AG09309 (cell line): ENCODE measurements around the gene IFRD2.
A peak's percentile ranks its signal among the peaks of the same experiment; 100 is the strongest.

Source experiments
- DNase-seq: peaks from one replicate; pipeline ENCODE4 v3.0.0-alpha.2; 2010; ENCODE audit warnings: low read depth
- H3K4me3 ChIP-seq: 2 replicates; pipeline ENCODE4 v1.5.1; 2011; ENCODE audit warnings: mild to moderate bottlenecking, low read depth, low read length, moderate library complexity; ENCODE audit not compliant: control insufficient read depth
- CTCF ChIP-seq: IDR thresholded peaks from 2 replicates; pipeline ENCODE4 v1.5.1; 2011; ENCODE audit warnings: mild to moderate bottlenecking, low read depth, low read length, inconsistent platforms; ENCODE audit not compliant: insufficient read depth, control insufficient read depth; ENCODE audit errors: missing control alignments

The IFRD2 gene

GRCh38 chr3:50269460-50269859, 22.8 kb downstream of the IFRD2 start:
- TF ChIP-seq CTCF = no peak
- no peak for DNase-seq
- peak overlapping the region; percentile 30 for H3K4me3 ChIP-seq

GRCh38 chr3:50268703-50269451, 23.4 kb downstream of the IFRD2 start, which contains the start of gene SEMA3B:
TSS of gene SEMA3B (plus strand) at chr3:50269147. CDS start at chr3:50269241, 94 bp downstream.
- no peak for DNase-seq
- H3K4me3 ChIP-seq = peak within 1 kb of the TSS; percentile 30
- TF ChIP-seq CTCF = no peak

- H3K4me3 ChIP-seq = no peak overlapping the region
Measured at GRCh38 chr3:50268276-50268675, 24.0 kb downstream of the IFRD2 start.

GRCh38 chr3:50267280-50267913, 24.8 kb downstream of the IFRD2 start:
- no peak for DNase-seq
- no peak for TF ChIP-seq CTCF
- H3K4me3 ChIP-seq = peak overlapping the region; percentile 53

More at GRCh38 chr3:50268276-50268675, 24.0 kb downstream of the IFRD2 start:
- no peak for TF ChIP-seq CTCF
- DNase-seq = no peak

- TF ChIP-seq CTCF = no peak
- H3K4me3 ChIP-seq = peak overlapping the region; percentile 53
- no peak for DNase-seq
Measured at GRCh38 chr3:50266836-50267235, 25.4 kb downstream of the IFRD2 start.

GRCh38 chr3:50266017-50266416, 26.2 kb downstream of the IFRD2 start:
- DNase-seq = no peak
- no peak for TF ChIP-seq CTCF
- no peak overlapping the region for H3K4me3 ChIP-seq
